NCI-H187 treated with DMSO at 0.1 percent for 48 hours (cell line): Measurements from ENCODE around the gene EIF2S1.
"Not testable (repeated sequence)": the region's sequence is repeated elsewhere in the genome, so short reads cannot be mapped to it uniquely, and the experiment has no call there.

Source experiments
- DNase-seq: peaks from one replicate; lab custom pipeline; 2025; lab: John Stamatoyannopoulos, UW

The EIF2S1 gene

GRCh38 chr14:67411370-67411769 is 51.2 kb downstream of the EIF2S1 start:
- DNase-seq: no peak

- no peak for DNase-seq
Observed at GRCh38 chr14:67411820-67412421, 51.8 kb downstream of the EIF2S1 start, which contains the start of gene PLEK2. PLEK2 (minus strand) TSS chr14:67412165; CDS start chr14:67412059, 106 bp downstream.

- DNase-seq: no peak
Observed at GRCh38 chr14:67413806-67414769, 54.0 kb downstream of the EIF2S1 start.

- not testable (repeated sequence) for DNase-seq
Observed at GRCh38 chr14:67415610-67416009, 55.5 kb downstream of the EIF2S1 start.

GRCh38 chr14:67416085-67416484 is 56.0 kb downstream of the EIF2S1 start:
- DNase-seq: no peak

- DNase-seq: no peak
Observed at GRCh38 chr14:67416810-67417209, 56.7 kb downstream of the EIF2S1 start.

GRCh38 chr14:67417633-67418032 is 57.5 kb downstream of the EIF2S1 start:
- DNase-seq: no peak

- DNase-seq: no peak
Observed at GRCh38 chr14:67418401-67419191, 58.5 kb downstream of the EIF2S1 start.

GRCh38 chr14:67420102-67420739 is 60.1 kb downstream of the EIF2S1 start:
- DNase-seq: no peak

GRCh38 chr14:67421356-67422224 is 61.5 kb downstream of the EIF2S1 start:
- no peak for DNase-seq

- DNase-seq: no peak
Observed at GRCh38 chr14:67423424-67423823, 63.3 kb downstream of the EIF2S1 start.

- DNase-seq: no peak
Observed at GRCh38 chr14:67424539-67424938, 64.4 kb downstream of the EIF2S1 start.

GRCh38 chr14:67425608-67426007 is 65.5 kb downstream of the EIF2S1 start:
- DNase-seq: no peak

GRCh38 chr14:67426161-67426560 is 66.0 kb downstream of the EIF2S1 start:
- DNase-seq: no peak

- DNase-seq: peak; percentile 66
Observed at GRCh38 chr14:67426983-67427606, 67.0 kb downstream of the EIF2S1 start.

GRCh38 chr14:67428501-67429031 is 68.4 kb downstream of the EIF2S1 start:
- no peak for DNase-seq

GRCh38 chr14:67429510-67430205 is 69.5 kb downstream of the EIF2S1 start:
- no peak for DNase-seq

GRCh38 chr14:67432050-67432564 is 72.0 kb downstream of the EIF2S1 start:
- DNase-seq: no peak

- DNase-seq: no peak
Observed at GRCh38 chr14:67435603-67436002, 75.5 kb downstream of the EIF2S1 start.
